GM19455 (cell line): Measurements from ENCODE around the gene LRRK1.

Source experiments
- ATAC-seq: cut with Tn5 transposase; IDR thresholded peaks from one replicate; pipeline ENCODE4 v1.9.1; 2021; ENCODE audit not compliant: unreplicated experiment

LRRK1 gene

GRCh38 chr15:100891307-100892012, 27.7 kb upstream of the LRRK1 start:
- no peak for ATAC-seq

GRCh38 chr15:100892013-100892355, 27.2 kb upstream of the LRRK1 start:
- ATAC-seq = no peak

GRCh38 chr15:100893261-100893963, 25.7 kb upstream of the LRRK1 start:
- ATAC-seq = no peak

- no peak for ATAC-seq
These were observed 25.2 kb upstream of the LRRK1 start for GRCh38 chr15:100893964-100894295.

GRCh38 chr15:100895721-100896120, 23.4 kb upstream of the LRRK1 start:
- no peak for ATAC-seq

GRCh38 chr15:100897221-100898151, 21.7 kb upstream of the LRRK1 start:
- no peak for ATAC-seq

GRCh38 chr15:100898152-100898490, 21.0 kb upstream of the LRRK1 start:
- no peak for ATAC-seq

GRCh38 chr15:100898661-100899462, 20.3 kb upstream of the LRRK1 start:
- no peak for ATAC-seq

GRCh38 chr15:100899601-100900000, 19.6 kb upstream of the LRRK1 start:
- ATAC-seq = no peak

- ATAC-seq = no peak
These were observed 18.9 kb upstream of the LRRK1 start for GRCh38 chr15:100900136-100900794.

- ATAC-seq = no peak
These were observed 18.4 kb upstream of the LRRK1 start for GRCh38 chr15:100900795-100901169.

GRCh38 chr15:100901296-100901695, 17.9 kb upstream of the LRRK1 start:
- ATAC-seq = no peak

- no peak for ATAC-seq
These were observed 17.3 kb upstream of the LRRK1 start for GRCh38 chr15:100901702-100902435.

GRCh38 chr15:100902436-100903167, 16.6 kb upstream of the LRRK1 start:
- ATAC-seq = no peak

GRCh38 chr15:100903168-100903554, 16.0 kb upstream of the LRRK1 start:
- ATAC-seq = no peak

- ATAC-seq = no peak
These were observed 13.3 kb upstream of the LRRK1 start for GRCh38 chr15:100905850-100906249.

GRCh38 chr15:100908466-100908865, 10.7 kb upstream of the LRRK1 start:
- no peak for ATAC-seq

GRCh38 chr15:100909565-100909964, 9.6 kb upstream of the LRRK1 start:
- ATAC-seq = no peak
